GM10266 (cell line): ENCODE measurements around the gene RPS6KA4.
"Not testable (repeated sequence)": the region's sequence is repeated elsewhere in the genome, so short reads cannot be mapped to it uniquely, and the experiment has no call there.

ENCODE experiments used
- DNase-seq: peaks from one replicate; pipeline ENCODE4 v3.0.0; 2012; ENCODE audit errors: extremely low spot score
- CTCF ChIP-seq: IDR thresholded peaks from 2 replicates; pipeline ENCODE4 v1.5.1; 2012; ENCODE audit warnings: mild to moderate bottlenecking, low read depth; ENCODE audit not compliant: control insufficient read depth, insufficient read depth; ENCODE audit errors: missing control alignments

RPS6KA4 gene

GRCh38 chr11:64322925-64323260, 36.1 kb upstream of the RPS6KA4 start:
- no peak for TF ChIP-seq CTCF
- DNase-seq = no peak

GRCh38 chr11:64323373-64323772, 35.6 kb upstream of the RPS6KA4 start:
- TF ChIP-seq CTCF = no peak
- DNase-seq = no peak

GRCh38 chr11:64323984-64324383, 35.0 kb upstream of the RPS6KA4 start:
- not testable (repeated sequence) for DNase-seq

- TF ChIP-seq CTCF = no peak
- no peak for DNase-seq
Measured at GRCh38 chr11:64324692-64325469, 34.1 kb upstream of the RPS6KA4 start.

- TF ChIP-seq CTCF = no peak
- no peak for DNase-seq
Measured at GRCh38 chr11:64327375-64327774, 31.6 kb upstream of the RPS6KA4 start.

- no peak for TF ChIP-seq CTCF
- no peak for DNase-seq
Measured at GRCh38 chr11:64327993-64328392, 31.0 kb upstream of the RPS6KA4 start.

- no peak for TF ChIP-seq CTCF
Measured at GRCh38 chr11:64330888-64331287, 28.1 kb upstream of the RPS6KA4 start.

More at GRCh38 chr11:64330888-64331287, 28.1 kb upstream of the RPS6KA4 start:
- DNase-seq = no peak
